HG02798 (cell line): ENCODE measurements around the gene ZNF823.
"Not testable (repeated sequence)": the region's sequence is repeated elsewhere in the genome, so short reads cannot be mapped to it uniquely, and the experiment has no call there.

ENCODE experiments used
- ATAC-seq: cut with Tn5 transposase; IDR thresholded peaks from one replicate; pipeline ENCODE4 v1.9.1; 2021; ENCODE audit warnings: mild to moderate bottlenecking; ENCODE audit not compliant: unreplicated experiment, poor library complexity

ZNF823 gene

DNA sequence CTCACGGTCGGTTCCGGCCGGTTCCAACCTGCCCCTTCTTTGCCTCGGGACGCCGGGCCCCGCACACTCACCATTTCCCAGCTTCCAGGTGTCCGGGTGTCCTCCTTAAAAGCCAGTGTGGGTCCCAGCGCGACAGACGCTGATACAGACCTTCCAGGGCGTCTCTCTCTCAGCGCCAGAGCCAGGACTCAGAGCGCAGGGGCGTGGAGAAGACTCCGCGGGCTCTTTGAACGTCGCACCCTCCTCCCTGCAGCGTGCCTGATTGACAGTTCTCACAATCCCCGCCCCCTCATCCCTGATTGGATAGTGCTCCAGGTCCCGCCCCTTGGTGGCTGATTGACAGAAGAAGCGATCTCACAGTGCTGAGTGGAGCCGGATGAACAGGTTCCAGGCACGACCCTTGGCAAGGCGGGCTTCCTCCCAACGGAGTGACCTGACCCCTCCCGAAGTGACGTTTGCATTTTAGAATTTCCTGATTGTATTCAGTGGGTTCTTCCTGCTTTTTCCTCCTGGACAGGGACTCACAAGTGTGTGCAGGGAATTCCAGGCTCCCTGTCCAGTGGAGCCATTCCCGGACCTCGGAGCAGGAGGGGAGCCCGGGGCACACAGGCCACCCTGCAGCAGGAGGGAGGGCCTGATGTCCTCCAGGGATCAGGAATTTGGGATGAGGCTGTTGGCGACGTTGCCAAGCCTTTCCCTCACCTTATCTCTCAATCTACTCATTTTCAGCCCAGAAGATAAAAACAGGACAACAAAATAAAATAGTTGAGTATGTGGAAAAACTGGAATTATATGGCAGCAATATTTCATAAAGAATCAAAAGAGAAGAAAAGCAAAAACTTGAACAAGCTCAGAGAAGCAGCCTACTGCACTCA, at the start of gene ZNF823:
Gene ZNF823, minus strand, starts transcription at position 201 of the 875 bp plus-strand sequence. Its CDS starts 127 bp downstream, at position 74.
- ATAC-seq = peak; percentile 93

DNA sequence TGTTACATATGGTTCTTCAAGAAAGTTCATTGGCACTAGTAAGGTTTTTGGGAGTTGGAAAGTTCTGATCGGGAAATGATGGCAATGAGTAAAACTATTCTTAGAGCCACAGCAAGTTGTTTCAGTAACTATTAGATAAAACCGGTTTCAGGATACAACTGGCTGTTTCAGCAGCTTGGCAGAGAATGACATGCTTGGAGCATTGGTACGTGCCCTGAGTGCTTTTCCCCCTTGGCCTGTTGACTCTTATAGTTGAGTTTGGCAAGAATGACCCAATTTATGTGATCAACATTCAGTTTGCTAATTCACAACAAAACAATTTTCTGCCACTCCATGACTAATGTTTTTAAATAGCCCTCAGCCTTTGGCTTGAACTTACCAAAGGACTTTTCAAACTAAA, 48.8 kb upstream of the ZNF823 start:
- ATAC-seq = no peak

DNA sequence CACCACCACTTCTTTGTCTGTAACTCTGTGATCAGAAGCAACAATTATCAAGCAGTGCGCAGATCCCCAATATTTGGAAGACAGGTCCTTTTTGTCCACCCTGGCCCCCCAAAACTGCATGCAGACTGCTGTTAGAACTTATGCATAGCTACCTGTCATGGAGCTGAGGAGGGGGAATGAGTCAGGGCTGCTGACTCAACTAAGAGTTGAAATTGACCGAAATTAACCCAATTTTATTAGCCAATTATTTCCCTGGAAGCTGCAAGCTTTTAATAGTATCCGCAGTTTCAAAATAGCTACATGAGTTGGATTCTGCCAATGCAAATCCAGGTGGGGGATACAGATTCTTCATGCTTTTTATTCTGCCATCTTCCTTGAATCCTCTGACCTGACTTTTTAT, 45.6 kb upstream of the ZNF823 start:
- ATAC-seq = no peak

DNA sequence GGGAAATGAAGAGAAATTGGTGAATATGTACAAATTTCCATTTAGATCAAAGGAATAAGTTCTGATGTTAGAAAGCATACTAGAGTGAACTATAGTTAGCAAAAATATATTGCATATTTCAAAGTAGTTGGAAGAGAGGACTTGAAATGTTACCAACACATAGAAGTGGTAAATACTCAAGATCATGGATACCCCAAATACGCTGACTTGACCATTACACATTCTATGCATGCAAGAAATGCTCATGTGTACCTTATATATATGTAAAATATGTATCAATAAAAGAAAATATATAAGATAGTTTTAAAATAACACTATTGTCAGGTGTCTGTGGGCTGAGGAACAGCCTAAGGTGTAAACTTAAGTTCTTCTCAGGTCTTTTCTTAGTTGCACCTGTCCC, 45.0 kb upstream of the ZNF823 start:
- no peak for ATAC-seq

DNA sequence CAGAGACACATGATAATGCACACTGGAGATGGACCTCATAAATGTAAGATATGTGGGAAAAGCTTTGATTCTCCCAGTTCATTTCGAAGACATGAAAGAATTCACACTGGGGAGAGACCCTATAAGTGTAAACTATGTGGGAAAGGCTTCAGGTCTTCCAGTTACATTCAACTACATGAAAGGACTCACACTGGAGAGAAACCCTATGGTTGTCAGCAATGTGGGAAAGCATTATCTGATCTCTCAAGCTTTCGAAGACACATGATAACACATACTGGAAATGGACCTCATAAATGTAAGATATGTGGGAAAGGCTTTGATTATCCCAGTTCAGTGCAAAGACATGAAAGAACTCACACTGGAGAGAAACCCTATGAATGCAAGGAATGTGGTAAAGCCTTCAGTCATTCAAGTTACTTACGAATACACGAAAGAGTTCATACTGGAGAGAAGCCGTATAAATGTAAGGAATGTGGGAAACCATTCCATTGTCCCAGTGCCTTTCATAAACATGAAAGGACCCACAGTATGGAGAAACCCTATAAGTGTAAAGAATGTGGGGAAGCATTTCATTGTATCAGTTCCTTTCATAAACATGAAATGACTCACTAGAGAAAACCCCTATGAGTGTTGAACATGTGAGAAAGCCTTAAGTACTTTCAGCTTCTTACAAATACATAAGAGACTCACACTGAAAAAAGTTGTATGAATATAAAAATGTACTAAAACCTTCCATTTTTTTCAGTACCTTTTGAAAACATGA, 42.7 kb upstream of the ZNF823 start:
- no peak for ATAC-seq

DNA sequence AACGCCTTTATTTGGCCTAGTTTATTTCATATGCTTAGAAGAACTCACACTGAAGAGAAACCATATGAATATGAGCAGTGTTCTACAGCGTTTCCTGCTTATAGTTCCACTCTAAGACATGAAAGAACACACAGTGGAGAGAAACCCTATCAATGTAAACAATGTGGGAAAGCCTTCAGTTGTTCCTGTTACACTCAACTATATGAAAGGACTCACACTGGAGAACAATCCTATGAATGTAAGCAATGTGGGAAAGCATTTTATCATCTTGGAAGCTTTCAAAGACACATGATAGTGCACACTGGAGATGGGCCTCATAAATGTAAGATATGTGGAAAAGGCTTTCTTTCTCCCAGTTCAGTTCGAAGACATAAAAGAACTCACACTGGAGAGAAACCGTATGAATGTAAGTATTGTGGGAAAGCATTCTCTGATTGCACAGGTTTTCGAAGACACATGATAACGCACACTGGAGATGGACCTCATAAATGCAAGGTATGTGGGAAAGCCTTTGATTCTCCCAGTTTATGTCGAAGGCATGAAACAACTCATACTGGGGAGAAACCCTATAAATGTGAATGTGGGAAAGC, 41.8 kb upstream of the ZNF823 start:
- ATAC-seq = no peak

DNA sequence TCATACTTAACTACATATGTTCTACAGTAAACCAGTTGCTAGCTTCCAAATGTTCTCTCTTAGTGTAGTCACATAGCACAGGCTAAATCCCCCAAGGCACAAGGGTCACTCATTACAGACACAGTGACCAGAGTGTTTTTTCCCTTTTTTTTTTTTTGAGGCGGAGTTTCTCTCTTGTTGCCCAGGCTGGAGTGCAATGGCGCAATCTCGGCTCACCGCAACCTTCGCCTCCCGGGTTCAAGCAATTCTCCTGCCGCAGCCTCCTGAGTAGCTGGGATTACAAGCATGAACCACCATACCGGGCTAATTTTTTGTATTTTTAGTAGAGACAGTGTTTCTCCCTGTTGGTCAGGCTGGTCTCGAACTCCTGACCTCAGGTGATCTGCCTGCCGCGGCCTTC, 37.9 kb upstream of the ZNF823 start:
- ATAC-seq = not testable (repeated sequence)

DNA sequence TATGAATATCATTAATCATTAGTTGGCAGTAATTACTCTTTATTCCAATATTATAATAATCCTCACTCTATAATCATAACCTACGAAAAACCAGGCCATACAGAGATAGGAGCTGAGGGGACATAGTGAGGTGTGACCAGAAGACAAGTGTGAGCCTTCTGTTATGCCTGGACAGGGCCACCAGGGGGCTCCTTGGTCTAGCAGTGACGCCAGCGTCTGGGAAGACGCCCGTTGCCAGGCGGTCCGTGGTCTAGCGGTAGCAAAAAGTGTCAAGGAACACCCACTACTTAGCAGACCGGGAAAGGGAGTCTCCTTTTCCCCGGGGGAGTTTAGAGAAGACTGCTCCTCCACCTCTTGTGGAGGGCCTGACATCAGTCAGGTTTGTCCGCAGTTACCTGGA, 32.8 kb upstream of the ZNF823 start:
- ATAC-seq = not testable (repeated sequence)

DNA sequence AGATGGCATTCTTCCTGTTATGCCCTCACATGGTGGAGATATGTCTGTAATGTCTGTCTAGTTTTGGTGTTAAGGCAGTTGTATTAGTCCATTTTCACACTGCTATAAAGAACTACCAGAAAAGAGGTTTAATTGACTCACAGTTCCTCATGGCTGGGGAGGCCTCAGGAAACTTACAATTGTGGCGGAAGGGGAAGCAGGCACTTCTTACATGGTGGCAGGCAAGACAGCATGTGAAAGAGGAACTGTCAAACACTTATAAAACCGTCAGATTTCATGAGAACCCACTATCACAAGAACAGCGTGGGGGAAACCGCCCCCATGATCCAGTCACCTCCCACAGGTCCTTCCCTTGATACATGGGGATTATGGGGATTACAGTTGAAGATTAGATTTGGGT, 31.2 kb upstream of the ZNF823 start:
- ATAC-seq = no peak

DNA sequence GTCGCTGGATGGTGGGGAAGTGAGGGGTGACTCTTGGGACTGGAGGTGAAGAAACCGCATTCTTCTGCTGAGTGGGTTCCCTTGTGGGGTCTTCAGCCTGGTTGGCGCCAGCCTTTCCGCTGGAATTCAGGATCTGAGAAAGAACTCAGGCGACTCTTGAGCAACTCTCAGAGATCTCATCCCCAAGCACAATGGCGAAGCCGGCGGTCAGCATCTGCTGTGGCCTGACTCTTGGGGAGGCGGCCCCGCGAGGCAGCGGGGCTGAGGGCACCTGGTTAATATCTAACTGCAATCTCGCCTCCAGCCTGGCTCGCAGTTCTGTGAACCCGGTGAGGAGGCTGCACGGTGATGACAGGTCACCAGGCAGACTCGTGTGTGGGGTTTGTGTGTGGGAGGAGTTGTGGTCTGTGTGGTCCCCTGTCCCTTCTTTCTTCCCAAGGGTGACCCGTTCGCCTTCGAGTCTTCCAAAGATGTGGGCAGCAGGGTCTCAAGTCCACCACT, 28.9 kb upstream of the ZNF823 start:
- peak; percentile 29 for ATAC-seq

DNA sequence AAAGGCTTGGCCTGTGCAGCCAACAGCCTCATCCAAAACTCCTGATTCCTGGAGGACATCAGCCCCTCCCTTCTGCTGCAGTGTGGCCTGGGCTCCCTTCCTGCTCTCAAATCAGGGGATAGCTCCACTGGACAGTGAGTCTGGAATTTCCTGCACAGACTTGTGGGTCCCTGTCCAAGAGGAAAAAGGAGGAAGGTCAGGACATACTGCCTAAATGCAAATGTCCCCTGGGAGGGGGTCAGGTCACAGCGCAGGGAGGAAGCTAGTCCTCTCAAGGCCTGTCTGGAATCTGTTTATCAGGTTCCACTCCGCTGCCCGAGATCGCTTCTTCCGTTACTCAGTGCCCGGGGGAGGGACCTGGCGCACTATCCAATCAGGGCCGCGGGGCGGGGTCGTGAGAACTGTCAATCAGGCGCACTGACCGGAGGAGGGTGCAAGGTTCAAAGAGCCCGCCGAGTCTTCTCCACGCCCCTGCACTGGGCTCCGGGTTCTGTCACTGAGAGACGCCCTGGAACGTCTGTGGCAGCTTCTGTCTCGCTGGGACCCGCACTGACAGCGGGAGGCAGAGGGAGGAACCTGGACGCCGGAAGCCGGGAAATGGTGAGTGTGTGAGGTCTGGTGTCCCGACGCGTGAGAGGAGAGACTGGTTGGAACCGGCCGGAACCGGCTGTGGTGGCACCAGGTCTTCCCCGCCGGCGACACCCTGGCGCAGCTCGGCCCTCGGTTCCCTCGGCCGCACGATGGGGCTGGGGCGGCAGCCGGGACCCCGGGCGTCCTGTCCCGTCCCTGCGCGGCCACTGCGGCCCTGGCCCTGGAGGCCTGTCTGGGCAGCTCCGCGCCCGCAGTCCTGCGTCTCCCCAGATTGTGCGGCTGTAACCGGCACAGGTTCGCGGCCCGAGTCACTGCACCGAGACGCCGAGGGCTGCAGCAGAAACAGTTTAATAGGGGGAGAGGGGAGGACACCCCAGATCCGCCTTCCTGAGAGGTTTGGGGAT, 28.1 kb upstream of the ZNF823 start, which contains the start of gene ZNF441:
Gene ZNF441, plus strand, starts transcription at position 404 of the 995 bp plus-strand sequence. Its CDS starts 194 bp downstream, at position 598.
- ATAC-seq = peak; percentile 97

DNA sequence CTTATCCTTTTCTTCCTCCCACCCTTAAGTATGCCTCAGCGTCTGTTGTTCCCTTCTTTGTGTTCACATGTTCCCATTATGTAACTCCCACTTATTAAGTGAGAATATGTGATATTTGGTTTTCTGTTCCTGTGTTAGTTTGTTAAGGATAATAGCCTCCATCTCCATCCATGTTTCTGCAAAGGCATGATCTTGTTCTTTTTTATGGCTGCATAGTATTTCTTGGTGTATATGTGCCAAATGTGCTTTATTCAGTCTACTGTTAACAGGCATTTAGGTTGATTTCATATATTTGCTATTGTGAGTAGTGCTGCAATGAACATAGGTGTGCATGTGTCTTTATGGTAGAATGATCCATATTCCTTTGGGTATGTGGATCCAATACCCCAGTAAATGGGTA, 24.9 kb upstream of the ZNF823 start:
- ATAC-seq = no peak

DNA sequence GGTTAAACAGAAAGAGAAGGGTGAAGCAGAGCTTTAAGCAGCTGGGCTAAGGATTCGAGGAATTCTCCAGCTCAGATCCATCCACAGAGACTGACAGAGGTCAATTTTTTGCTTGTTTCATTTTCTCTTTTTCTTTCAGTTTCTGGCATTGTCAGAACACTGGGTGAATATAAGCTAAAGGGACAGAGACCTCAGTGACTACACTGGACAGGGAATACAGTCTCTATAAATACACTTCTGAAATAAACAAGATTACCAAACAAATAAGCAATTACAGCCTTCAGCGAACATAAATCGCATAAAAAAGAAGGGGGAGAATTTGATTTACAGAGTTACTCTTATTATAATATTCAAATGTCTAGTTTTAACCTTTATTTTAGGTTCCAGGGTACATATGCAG, 24.4 kb upstream of the ZNF823 start:
- ATAC-seq = no peak

DNA sequence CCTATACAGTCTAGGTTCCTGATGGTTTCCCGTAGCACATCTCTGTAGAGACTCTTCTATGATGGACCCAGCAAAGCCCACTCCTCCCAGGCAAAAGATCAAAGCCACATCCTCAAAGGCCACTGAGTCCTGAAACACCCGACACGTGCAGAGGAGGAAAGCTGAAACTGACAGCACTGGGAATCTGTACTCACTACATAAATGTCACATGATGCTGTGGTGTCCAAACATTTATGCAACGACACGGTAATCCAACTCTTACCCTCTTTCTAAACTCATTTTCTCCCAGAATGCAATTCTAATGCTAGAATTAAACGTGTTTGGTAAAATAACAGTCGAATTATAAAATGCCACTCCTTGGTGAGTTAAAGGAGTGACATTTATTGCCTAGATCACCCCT, 21.1 kb upstream of the ZNF823 start:
- ATAC-seq = no peak

DNA sequence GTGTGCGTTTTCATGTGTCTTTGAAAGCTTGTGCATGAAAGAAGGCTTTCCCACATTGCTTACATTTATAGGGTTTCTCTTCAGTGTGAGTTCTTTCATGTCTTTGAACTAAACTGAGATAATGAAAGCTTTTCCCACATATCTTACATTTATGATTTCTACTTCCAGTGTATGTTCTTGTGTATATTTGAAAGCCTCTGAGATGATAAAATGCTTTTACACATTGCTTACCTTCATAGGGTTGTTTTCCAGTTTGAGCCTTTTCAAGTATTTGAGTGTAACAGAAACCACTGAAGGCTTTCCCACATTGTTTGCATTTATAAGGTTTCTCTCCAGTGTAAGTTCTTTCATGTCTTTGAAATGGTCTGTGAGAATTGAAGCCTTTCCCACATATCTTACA, 18.2 kb upstream of the ZNF823 start:
- no peak for ATAC-seq

DNA sequence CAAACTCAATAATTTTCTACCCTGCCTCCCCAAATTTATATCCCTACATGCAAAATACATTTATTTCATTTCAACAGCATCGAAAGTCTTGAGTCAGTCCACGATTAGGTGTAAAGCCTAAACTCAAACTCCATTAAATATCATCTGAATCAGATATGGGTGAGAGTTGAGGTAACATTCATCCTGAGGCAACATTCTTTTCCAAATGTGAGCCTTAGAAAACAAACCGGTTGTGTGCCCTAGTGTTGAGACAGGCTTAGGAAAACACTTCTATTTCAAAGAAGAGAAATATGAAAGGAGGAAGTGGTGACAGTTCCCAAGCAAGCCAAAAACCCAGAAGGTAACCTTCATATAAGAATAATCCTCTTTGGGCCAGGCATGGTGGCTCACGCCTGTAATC, 15.9 kb upstream of the ZNF823 start:
- ATAC-seq = no peak

DNA sequence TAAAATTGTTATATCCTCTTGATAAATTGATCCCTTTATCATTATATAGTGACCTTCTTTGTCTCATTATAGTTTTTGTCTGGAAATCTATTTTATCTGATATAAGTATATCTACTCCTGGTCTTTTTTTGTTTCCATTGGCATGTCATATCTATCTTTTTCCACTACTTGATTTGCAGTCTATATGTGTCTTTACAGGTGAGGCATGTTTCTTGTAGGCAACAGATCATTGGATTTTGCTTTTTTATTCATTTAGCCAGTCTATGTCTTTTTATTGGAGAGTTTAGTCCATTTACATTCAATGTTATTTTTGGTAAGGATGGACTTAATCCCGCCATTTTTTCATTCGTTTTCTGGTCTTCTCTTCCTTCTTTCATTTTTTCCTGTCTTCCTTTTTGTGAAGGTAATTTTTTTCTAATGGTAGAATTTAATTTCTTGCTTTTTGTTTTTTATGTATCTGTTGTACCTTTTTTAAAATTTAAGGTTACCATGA, 13.5 kb upstream of the ZNF823 start:
- no peak for ATAC-seq

DNA sequence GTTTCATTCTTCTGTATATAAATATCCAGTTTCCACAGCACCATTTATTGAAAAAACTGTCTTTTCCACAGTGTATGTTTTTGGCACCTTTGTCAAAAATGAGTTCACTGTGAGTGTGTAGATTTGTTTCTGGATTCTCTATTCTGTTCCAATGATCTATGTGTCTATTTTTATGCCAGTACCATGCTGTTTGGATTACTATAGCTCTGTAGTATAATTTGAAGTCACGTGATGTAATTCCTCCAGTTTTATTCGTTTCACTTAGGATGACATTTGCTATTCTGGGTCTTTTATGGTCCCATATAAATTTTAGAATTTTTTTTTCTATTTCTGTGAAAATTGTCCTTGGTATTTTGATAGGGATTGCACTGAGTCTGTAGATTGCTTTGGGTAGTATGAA, 11.0 kb upstream of the ZNF823 start:
- ATAC-seq = no peak

DNA sequence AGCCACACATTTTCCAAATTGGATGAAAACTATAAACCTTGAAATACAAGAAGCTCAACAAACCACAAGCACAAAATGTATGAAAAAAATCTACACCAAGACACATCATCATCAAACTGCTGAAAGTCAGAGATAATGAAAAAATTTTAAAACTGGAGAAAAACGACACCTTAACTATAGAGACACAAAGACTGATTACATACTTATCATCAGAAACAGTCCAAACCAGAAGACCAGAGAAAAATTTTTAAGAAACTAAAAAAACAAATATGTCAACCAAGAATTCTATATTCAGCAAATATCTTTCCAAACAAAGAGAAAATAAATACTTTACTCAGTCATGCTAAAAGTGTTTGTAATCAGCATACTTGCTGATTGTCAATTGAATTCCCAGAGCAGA, 8.5 kb upstream of the ZNF823 start:
- ATAC-seq = no peak

DNA sequence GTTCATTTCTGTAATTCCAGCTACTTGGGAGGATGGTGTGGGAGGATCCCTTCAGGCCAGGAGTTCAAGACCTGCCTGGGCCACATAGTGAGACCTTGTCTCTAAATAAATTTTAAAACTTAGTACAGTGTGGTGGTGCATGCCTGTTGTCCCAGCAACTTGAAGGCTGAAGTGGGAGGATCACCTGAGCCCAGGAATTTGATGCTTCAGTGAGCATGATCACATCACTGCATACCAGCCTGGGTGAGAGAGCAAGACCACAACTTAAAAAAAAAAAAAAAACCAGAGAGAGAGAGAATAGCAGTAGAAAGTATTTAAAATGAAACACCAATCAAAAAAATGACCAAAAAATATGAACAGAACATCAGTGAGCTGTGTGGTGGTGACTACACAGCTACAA, 7.1 kb upstream of the ZNF823 start:
- no peak for ATAC-seq
